ENCODE measurements around the gene VEGFB.

DNA sequence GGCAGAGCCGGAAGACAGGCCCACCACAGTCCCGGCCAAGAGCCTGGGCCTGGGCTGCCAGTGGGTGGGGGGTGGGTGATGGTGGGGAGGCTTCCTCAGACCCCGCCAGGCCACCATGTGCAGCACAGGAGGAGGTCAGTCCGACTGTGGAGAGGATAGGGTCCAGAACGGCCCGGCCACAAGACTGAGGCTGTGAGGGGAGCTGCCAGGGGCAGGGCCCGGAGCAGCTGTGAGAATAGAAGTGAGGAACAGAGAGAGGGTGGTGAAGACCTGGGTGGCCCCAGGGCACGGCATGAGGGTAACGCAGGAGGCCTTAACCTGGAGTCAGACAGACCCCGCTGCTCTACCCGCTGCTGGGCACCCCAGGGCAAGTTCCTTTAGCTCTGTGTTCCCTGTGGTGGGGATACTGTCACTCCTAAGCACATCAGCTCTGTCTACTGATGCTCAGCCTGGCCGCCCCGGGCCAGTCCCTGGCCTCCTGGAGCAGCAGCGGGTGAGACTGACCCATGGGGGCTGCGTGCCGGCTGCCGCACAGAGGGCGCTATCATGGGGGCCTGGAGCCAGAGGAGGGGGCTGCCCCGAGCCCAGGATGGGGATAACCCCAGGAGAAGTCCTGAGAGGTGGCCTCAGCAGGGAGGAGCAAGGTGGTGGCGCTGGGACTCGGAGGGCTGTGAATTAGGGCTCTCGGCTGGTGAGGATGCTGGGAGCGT is 26.1 kb upstream of the VEGFB start:
- TF ChIP-seq, protein P1, sequence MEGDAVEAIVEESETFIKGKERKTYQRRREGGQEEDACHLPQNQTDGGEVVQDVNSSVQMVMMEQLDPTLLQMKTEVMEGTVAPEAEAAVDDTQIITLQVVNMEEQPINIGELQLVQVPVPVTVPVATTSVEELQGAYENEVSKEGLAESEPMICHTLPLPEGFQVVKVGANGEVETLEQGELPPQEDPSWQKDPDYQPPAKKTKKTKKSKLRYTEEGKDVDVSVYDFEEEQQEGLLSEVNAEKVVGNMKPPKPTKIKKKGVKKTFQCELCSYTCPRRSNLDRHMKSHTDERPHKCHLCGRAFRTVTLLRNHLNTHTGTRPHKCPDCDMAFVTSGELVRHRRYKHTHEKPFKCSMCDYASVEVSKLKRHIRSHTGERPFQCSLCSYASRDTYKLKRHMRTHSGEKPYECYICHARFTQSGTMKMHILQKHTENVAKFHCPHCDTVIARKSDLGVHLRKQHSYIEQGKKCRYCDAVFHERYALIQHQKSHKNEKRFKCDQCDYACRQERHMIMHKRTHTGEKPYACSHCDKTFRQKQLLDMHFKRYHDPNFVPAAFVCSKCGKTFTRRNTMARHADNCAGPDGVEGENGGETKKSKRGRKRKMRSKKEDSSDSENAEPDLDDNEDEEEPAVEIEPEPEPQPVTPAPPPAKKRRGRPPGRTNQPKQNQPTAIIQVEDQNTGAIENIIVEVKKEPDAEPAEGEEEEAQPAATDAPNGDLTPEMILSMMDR (IDR thresholded peaks at IDR 0.05), result no peak
- no peak for TF ChIP-seq POLR2AphosphoS5 (IDR thresholded peaks at IDR 0.05)
